ENCODE measurements around the gene KLK10. TPM values are rescaled to one million over a fixed set of nuclear protein-coding genes. Genes with fewer than 3 reads are reported as not detected.

The KLK10 gene, protein sequence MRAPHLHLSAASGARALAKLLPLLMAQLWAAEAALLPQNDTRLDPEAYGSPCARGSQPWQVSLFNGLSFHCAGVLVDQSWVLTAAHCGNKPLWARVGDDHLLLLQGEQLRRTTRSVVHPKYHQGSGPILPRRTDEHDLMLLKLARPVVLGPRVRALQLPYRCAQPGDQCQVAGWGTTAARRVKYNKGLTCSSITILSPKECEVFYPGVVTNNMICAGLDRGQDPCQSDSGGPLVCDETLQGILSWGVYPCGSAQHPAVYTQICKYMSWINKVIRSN
- 56.3 to 97.5 TPM (median 95.3 TPM) in 3 replicates for polyA plus RNA-seq
- 229 TPM for polyA plus RNA-seq (2011; ENCODE audit: low read depth)
- 130 and 165 TPM in 2 replicates for polyA plus RNA-seq (2011; cell fraction: cytosol; rRNA removed)
- polyA plus RNA-seq (2011; cell fraction: nucleus; rRNA removed): 213 and 216 TPM in 2 replicates
- 105 and 359 TPM in 2 replicates for polyA plus RNA-seq (2012; ENCODE audit: low replicate concordance)
- 56.9 to 212 TPM (median 115 TPM) in 3 replicates for polyA minus RNA-seq
- 217 TPM for polyA minus RNA-seq (2011; cell fraction: cytosol; rRNA and poly(A)+ RNA removed)
- 112 and 176 TPM in 2 replicates for polyA minus RNA-seq (2011; cell fraction: nucleus; rRNA and poly(A)+ RNA removed)

DNA sequence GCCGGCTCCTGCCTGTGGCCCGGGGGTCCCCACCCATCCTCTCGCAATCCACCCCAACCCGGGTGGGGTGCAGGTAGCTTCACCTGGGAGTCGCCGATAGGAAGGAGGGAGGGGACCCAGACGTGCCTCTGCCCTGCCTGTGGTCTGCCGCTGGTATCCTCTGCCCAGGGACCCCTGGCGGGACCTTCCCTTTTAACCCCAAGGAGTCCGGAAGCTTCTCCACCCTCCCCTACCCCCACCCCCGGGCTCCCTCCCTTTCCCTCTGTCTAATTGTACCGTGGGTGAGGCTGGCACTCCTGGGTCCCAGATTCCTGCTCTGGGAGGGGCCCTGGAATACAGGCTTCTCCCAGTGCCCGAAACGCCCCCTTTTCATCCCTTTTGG lies at the start of gene KLK10:
KLK10 (minus strand) TSS at position 166 of the 382 bp plus-strand sequence. CDS start 579 bp downstream, outside the sequence.
- Histone ChIP-seq H4K20me1 (ENCODE audit: control insufficient read depth, extremely low read depth, insufficient read depth, low read length) (no peaks in the 10 kb centered on the region), H3K9ac (ENCODE audit: control insufficient read depth, extremely low read depth, insufficient read depth, low read length) (peak within 1 kb of the TSS; percentile 71), H3K4me2 (ENCODE audit: control insufficient read depth, extremely low read depth, insufficient read depth, low read depth, low read length) (peak within 1 kb of the TSS; percentile 86), H3K27me3 (ENCODE audit: control insufficient read depth, extremely low read depth, insufficient read depth, low read length) (no peaks in the 10 kb centered on the region), H3K4me3 (ENCODE audit: control insufficient read depth in 2 of 3, extremely low read depth in 1 of 3, insufficient read depth in 2 of 3, low read depth in 1 of 3, low read length in 3 of 3) (peak within 1 kb of the TSS; percentile 58 to 65 (median 62)), H3K9me3 (ENCODE audit: control insufficient read depth, low read depth, low read length) (no peaks in the 10 kb centered on the region), H3K79me2 (ENCODE audit: control insufficient read depth, insufficient read depth, low read length) (no peaks in the 10 kb centered on the region), H3K4me1 (ENCODE audit: control insufficient read depth, extremely low read depth, insufficient read depth, low read length) (peaks cover 16% of the 10 kb centered on the region), H3K9me1 (ENCODE audit: control insufficient read depth, extremely low read depth, insufficient read depth, low read length) (no peaks in the 10 kb centered on the region), H3K36me3 (ENCODE audit: control insufficient read depth in 2 of 2, extremely low read depth in 1 of 2, insufficient read depth in 2 of 2, low read length in 2 of 2) (peaks cover under 1 to 13% of the 10 kb centered on the region in 2 experiments), H2AFZ (ENCODE audit: control insufficient read depth, low read length) (peak within 1 kb of the TSS; percentile 78), H3K27ac (ENCODE audit: control insufficient read depth, insufficient read depth, low read length) (peak within 1 kb of the TSS; percentile 54)
- FAIRE-seq: no peak
- DNase-seq (ENCODE audit: low read depth, low spot score): no peak
- dilution Hi-C loops (cut with MboI; ENCODE audit: extremely low pct_ligation_motif_present, low sequenced_read_pairs): no loop called here
- TF ChIP-seq, protein P1, sequence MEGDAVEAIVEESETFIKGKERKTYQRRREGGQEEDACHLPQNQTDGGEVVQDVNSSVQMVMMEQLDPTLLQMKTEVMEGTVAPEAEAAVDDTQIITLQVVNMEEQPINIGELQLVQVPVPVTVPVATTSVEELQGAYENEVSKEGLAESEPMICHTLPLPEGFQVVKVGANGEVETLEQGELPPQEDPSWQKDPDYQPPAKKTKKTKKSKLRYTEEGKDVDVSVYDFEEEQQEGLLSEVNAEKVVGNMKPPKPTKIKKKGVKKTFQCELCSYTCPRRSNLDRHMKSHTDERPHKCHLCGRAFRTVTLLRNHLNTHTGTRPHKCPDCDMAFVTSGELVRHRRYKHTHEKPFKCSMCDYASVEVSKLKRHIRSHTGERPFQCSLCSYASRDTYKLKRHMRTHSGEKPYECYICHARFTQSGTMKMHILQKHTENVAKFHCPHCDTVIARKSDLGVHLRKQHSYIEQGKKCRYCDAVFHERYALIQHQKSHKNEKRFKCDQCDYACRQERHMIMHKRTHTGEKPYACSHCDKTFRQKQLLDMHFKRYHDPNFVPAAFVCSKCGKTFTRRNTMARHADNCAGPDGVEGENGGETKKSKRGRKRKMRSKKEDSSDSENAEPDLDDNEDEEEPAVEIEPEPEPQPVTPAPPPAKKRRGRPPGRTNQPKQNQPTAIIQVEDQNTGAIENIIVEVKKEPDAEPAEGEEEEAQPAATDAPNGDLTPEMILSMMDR (optimal IDR thresholded peaks at IDR 0.05 in 1 of 3, IDR thresholded peaks at IDR 0.05 in 1 of 3, conservative IDR thresholded peaks at IDR 0.05 in 1 of 3; ENCODE audit: extremely low read depth in 1 of 3, insufficient read depth in 2 of 3, low read length in 3 of 3): no peak
- no peak for TF ChIP-seq EZH2 (IDR thresholded peaks at IDR 0.05; ENCODE audit: low read length)

DNA sequence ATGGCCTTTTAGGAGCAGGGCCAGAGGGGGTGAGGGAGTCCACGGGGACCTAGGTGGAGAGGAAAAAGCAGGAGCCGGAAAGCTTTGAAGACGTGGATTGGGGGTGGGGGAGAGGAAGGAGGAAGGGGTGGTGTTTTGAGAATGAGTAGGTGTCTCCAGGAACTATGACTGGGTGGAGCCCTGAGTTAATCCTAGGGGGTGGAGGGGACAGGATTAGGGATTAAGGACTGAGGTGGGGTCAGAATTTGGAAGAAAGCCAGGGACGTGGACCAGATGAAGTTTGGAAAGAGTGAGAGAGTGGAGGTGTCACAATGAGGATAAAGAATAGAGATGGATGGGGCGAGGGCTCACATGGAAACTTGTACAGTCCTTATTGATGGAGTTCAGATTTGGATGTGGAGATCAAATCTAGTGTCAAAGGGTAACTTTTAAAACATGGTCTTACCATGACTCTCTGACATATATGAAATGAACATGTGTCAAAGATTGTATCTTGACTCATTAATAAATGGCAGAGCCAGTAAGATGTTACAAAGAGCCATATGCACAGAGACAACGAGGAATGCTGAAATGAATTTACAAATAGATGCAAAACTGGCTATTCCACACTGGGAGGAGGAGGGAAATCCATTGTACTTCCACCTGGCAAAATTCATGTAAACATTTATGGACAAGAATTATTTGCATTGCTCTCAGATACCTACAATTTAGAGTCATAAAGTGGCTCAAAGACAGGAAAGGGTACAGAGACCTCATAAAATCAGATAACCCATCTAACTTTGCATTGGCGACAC lies 47.1 kb upstream of the KLK10 start:
- dilution Hi-C loops (cut with MboI; ENCODE audit: extremely low pct_ligation_motif_present, low sequenced_read_pairs): no loop called here
- H3K79me2 ChIP-seq (ENCODE audit: control insufficient read depth, insufficient read depth, low read length): no peaks in the 10 kb centered on the region
- FAIRE-seq: no peak
- H3K27ac ChIP-seq (ENCODE audit: control insufficient read depth, insufficient read depth, low read length): no peak overlapping the region
- no peaks in the 10 kb centered on the region for H3K9me1 ChIP-seq (ENCODE audit: control insufficient read depth, extremely low read depth, insufficient read depth, low read length)
- H4K20me1 ChIP-seq (ENCODE audit: control insufficient read depth, extremely low read depth, insufficient read depth, low read length): no peaks in the 10 kb centered on the region
- DNase-seq (ENCODE audit: low read depth, low spot score): no peak
- H2AFZ ChIP-seq (ENCODE audit: control insufficient read depth, low read length): no peak overlapping the region
- no peak overlapping the region for H3K4me3 ChIP-seq (ENCODE audit: control insufficient read depth in 2 of 3, extremely low read depth in 1 of 3, insufficient read depth in 2 of 3, low read depth in 1 of 3, low read length in 3 of 3)
- peaks cover 18% of the 10 kb centered on the region for H3K27me3 ChIP-seq (ENCODE audit: control insufficient read depth, extremely low read depth, insufficient read depth, low read length)
- H3K4me1 ChIP-seq (ENCODE audit: control insufficient read depth, extremely low read depth, insufficient read depth, low read length): peaks cover 3% of the 10 kb centered on the region
- H3K9me3 ChIP-seq (ENCODE audit: control insufficient read depth, low read depth, low read length): no peaks in the 10 kb centered on the region
- no peak for TF ChIP-seq EZH2 (IDR thresholded peaks at IDR 0.05; ENCODE audit: low read length)
- TF ChIP-seq, protein P1 (optimal IDR thresholded peaks at IDR 0.05 in 1 of 3, IDR thresholded peaks at IDR 0.05 in 1 of 3, conservative IDR thresholded peaks at IDR 0.05 in 1 of 3; ENCODE audit: extremely low read depth in 1 of 3, insufficient read depth in 2 of 3, low read length in 3 of 3): no peak
- no peak overlapping the region for H3K4me2 ChIP-seq (ENCODE audit: control insufficient read depth, extremely low read depth, insufficient read depth, low read depth, low read length)
- H3K9ac ChIP-seq (ENCODE audit: control insufficient read depth, extremely low read depth, insufficient read depth, low read length): no peak overlapping the region
- H3K36me3 ChIP-seq (ENCODE audit: control insufficient read depth in 2 of 2, extremely low read depth in 1 of 2, insufficient read depth in 2 of 2, low read length in 2 of 2): no peaks in the 10 kb centered on the region
